Measurements from ENCODE around the gene APOO. TPM values are rescaled to one million over a fixed set of nuclear protein-coding genes. Genes with fewer than 3 reads are reported as not detected.

APOO gene
- total RNA-seq, 1 experiment from 2014 or later, result 95.3 TPM

DNA sequence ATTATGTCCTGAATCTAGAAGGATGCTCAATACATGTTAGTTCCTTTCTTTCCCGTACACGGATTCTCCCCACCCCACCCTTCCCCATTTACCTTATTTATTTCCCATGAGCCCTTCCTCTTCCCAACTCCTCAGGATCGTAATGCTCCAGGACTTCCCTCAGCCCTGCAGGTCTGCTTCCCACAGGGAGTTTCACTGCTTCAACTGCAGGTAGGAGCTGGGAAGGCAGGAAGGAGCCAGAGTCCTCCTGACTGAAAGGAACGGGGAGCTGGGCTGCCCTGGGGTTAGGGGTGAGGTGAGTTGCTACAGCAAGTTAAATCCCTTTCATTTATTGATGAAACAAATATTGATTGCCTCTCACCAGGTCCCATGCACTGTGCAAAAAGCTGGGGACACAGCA lies 91.6 kb downstream of the APOO start:
- H4K20me1 ChIP-seq (ENCODE audit: control insufficient read depth, insufficient read depth, insufficient read length), result no peaks in the 10 kb centered on the region
- no CpG with 5 or more reads among the region's 4 CpGs for WGBS (ENCODE audit: extremely low coverage, insufficient read length, low lambda C conversion rate)
- no peaks in the 10 kb centered on the region for H3K79me1 ChIP-seq (ENCODE audit: insufficient read depth, low read depth, low read length, poor library complexity, severe bottlenecking)
- H3K23me2 ChIP-seq (ENCODE audit: insufficient read length, low read depth, low read length, poor library complexity, severe bottlenecking), result no peaks in the 10 kb centered on the region
- no peak for DNase-seq
- H3K4me1 ChIP-seq (ENCODE audit: insufficient read depth, low read length), result no peaks in the 10 kb centered on the region
- H3K79me2 ChIP-seq (ENCODE audit: insufficient read depth, low read length), result no peaks in the 10 kb centered on the region
- no peaks in the 10 kb centered on the region for H3K27me3 Mint-ChIP-seq (ENCODE audit: low read depth)
- H2BK120ac ChIP-seq (ENCODE audit: low read depth, low read length, poor library complexity, severe bottlenecking), result no peak overlapping the region
- no peak overlapping the region for H4K91ac ChIP-seq (ENCODE audit: insufficient read length, low read depth, low read length)
- no peak overlapping the region for H3K18ac ChIP-seq (ENCODE audit: insufficient read length, low read depth, low read length)
- H3K9me3 Mint-ChIP-seq, result no peaks in the 10 kb centered on the region; a peak in 1 of 5 replicates
- no peak overlapping the region for H2BK20ac ChIP-seq (ENCODE audit: low read depth, low read length, poor library complexity, severe bottlenecking)
- H2AK5ac ChIP-seq (ENCODE audit: insufficient read length, low read length), result no peak overlapping the region
- no peak overlapping the region for H4K5ac ChIP-seq (ENCODE audit: insufficient read length, low read depth, low read length)
- H3K4me1 Mint-ChIP-seq, result peaks cover 0 to 5% of the 10 kb centered on the region in 2 experiments; a peak in 1 of 4 replicates
- no peak overlapping the region for H3K23ac ChIP-seq (ENCODE audit: insufficient read length, low read depth, low read length)
- no peak overlapping the region for H3K4me2 ChIP-seq (ENCODE audit: insufficient read depth, insufficient read length, low read length)
- no peak overlapping the region for H3K27ac Mint-ChIP-seq
- no peaks in the 10 kb centered on the region for H3K9me3 ChIP-seq (ENCODE audit: control insufficient read depth, low read depth, low read length)
- no peak overlapping the region for H3K9ac ChIP-seq (ENCODE audit: extremely low read depth, insufficient read length, low read length)
- no peak overlapping the region for H3K4me3 Mint-ChIP-seq
- no peak overlapping the region for H2BK15ac ChIP-seq (ENCODE audit: low read depth, low read length)
- H3K27me3 ChIP-seq (ENCODE audit: insufficient read depth, low read length), result no peaks in the 10 kb centered on the region
- H3K14ac ChIP-seq (ENCODE audit: insufficient read depth, low read length), result no peak overlapping the region
- no peak overlapping the region for H2BK5ac ChIP-seq (ENCODE audit: insufficient read length, low read length)
- no peak overlapping the region for H4K8ac ChIP-seq (replicated peaks; ENCODE audit: insufficient read length, low read depth, low read length)
- 0 out of 7 replicates have a peak, but pooled peaks cover 0 to 1% (median 0%) of the 10 kb centered on the region in 3 experiments for H3K36me3 Mint-ChIP-seq (ENCODE audit: insufficient read depth in 1 of 3, low read depth in 3 of 3)
- H2BK12ac ChIP-seq (ENCODE audit: insufficient read length, low read depth, low read length), result no peak overlapping the region
- H3K27ac ChIP-seq (ENCODE audit: insufficient read length, low read depth, low read length), result no peak overlapping the region
- no peak overlapping the region for H3T11ph ChIP-seq (ENCODE audit: low read length)
- TF ChIP-seq, protein P1, sequence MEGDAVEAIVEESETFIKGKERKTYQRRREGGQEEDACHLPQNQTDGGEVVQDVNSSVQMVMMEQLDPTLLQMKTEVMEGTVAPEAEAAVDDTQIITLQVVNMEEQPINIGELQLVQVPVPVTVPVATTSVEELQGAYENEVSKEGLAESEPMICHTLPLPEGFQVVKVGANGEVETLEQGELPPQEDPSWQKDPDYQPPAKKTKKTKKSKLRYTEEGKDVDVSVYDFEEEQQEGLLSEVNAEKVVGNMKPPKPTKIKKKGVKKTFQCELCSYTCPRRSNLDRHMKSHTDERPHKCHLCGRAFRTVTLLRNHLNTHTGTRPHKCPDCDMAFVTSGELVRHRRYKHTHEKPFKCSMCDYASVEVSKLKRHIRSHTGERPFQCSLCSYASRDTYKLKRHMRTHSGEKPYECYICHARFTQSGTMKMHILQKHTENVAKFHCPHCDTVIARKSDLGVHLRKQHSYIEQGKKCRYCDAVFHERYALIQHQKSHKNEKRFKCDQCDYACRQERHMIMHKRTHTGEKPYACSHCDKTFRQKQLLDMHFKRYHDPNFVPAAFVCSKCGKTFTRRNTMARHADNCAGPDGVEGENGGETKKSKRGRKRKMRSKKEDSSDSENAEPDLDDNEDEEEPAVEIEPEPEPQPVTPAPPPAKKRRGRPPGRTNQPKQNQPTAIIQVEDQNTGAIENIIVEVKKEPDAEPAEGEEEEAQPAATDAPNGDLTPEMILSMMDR (conservative IDR thresholded peaks at IDR 0.05), result no peak
- H3K56ac ChIP-seq (ENCODE audit: insufficient read length, low read depth, low read length), result no peak overlapping the region
- H2AFZ ChIP-seq (ENCODE audit: low read length), result peak overlapping the region; percentile 22
- H3K4ac ChIP-seq (ENCODE audit: low read depth, low read length), result no peak overlapping the region

All from H9 (cell line).